ENCODE data around the gene SCML2.

DNA sequence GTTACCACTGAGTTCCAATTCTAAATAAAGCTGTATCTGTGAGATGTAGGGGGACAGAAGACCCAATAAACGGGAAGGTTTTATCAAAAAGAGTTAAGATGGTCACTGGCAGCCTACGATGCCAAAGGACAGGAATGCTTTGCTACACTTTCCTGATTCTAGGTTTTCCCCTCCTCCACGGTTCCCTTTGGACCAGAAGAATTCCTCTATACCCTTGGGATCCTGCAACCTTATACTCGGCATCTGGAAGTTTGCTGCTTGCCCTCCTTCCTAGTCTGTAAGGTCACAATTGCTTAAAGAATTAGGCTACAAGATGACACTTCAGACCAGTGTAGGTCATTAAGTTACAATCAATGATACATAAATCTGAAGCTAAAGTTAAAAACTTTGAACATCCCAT is 64.3 kb downstream of the SCML2 start:
- TF ChIP-seq POLR2A (IDR thresholded peaks at IDR 0.05) = no peak
- TF ChIP-seq, protein P1, sequence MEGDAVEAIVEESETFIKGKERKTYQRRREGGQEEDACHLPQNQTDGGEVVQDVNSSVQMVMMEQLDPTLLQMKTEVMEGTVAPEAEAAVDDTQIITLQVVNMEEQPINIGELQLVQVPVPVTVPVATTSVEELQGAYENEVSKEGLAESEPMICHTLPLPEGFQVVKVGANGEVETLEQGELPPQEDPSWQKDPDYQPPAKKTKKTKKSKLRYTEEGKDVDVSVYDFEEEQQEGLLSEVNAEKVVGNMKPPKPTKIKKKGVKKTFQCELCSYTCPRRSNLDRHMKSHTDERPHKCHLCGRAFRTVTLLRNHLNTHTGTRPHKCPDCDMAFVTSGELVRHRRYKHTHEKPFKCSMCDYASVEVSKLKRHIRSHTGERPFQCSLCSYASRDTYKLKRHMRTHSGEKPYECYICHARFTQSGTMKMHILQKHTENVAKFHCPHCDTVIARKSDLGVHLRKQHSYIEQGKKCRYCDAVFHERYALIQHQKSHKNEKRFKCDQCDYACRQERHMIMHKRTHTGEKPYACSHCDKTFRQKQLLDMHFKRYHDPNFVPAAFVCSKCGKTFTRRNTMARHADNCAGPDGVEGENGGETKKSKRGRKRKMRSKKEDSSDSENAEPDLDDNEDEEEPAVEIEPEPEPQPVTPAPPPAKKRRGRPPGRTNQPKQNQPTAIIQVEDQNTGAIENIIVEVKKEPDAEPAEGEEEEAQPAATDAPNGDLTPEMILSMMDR (IDR thresholded peaks at IDR 0.05) = no peak

Data from body of pancreas (tissue), 4 donors.